Lung (tissue), 12 donors: ENCODE results near the gene RNF220. TPM values are rescaled to one million over a fixed set of nuclear protein-coding genes. Genes with fewer than 3 reads are reported as not detected.

ENCODE experiments used
- ATAC-seq: fragments of 200-7000 bp; cut with Tn5 transposase; one replicate; pipeline ENCODE4 v1.9.1; 2020; ENCODE audit warnings: moderate number of reproducible peaks; ENCODE audit not compliant: insufficient read depth, low FRiP score
- DNase-seq, 3 donors: peaks; one replicate each; pipeline ENCODE4 v3.0.0-alpha.2; 2013 to 2017
- H3K27ac ChIP-seq, 2 donors: one replicate each; pipeline ENCODE4 v1.5.1; 2013; ENCODE audit warnings: mild to moderate bottlenecking in 2 of 2, moderate library complexity in 2 of 2, control low read depth in 1 of 2, inconsistent platforms in 1 of 2, low read depth in 1 of 2, low read length in 1 of 2
- H3K27me3 ChIP-seq, 3 donors: one replicate each; pipeline ENCODE4 v1.5.1; 2013; ENCODE audit warnings: low read length in 2 of 3; ENCODE audit not compliant: control insufficient read depth in 3 of 3, insufficient read depth in 3 of 3
- H3K36me3 ChIP-seq, 4 donors: one replicate each; pipeline ENCODE4 v1.5.1; 2013; ENCODE audit warnings: low read length in 4 of 4, mild to moderate bottlenecking in 1 of 4, moderate library complexity in 1 of 4; ENCODE audit not compliant: control insufficient read depth in 4 of 4, insufficient read depth in 4 of 4
- H3K4me1 ChIP-seq, 5 donors: one replicate each; pipeline ENCODE4 v1.5.1; 2013; ENCODE audit warnings: low read length in 5 of 5, mild to moderate bottlenecking in 2 of 5, moderate library complexity in 1 of 5; ENCODE audit not compliant: control insufficient read depth in 5 of 5, insufficient read depth in 5 of 5
- H3K4me3 ChIP-seq: one replicate; pipeline ENCODE4 v1.5.1; 2013; ENCODE audit warnings: mild to moderate bottlenecking, control low read depth, moderate library complexity
- H3K9ac ChIP-seq, 2 donors: one replicate each; pipeline ENCODE4 v1.5.1; 2013; ENCODE audit warnings: low read length in 2 of 2, control low read depth in 1 of 2; ENCODE audit not compliant: insufficient read depth in 1 of 2
- H3K9me3 ChIP-seq, 4 donors: one replicate each; pipeline ENCODE4 v1.5.1; 2013; ENCODE audit warnings: low read length in 3 of 4, mild to moderate bottlenecking in 1 of 4, moderate library complexity in 1 of 4; ENCODE audit not compliant: control insufficient read depth in 4 of 4, insufficient read depth in 3 of 4
- WGBS, 2 donors: extraction: QIAGEN DNeasy Blood & Tissue Kit; methylation state at CpG; one replicate each; pipeline ENCODE4 v1.1.7; 2013; 5-methylcytosine and 5-hydroxymethylcytosine counted together
- polyA plus RNA-seq, 2 donors: library from polyadenylated mRNA; stranded (reverse); fragments of 200-250 nt; gene quantifications; one replicate each; pipeline ENCODE4 v1.2.1, GENCODE V29; 2013
- total RNA-seq, 2 donors: library from RNA; depleted of rRNA in 1 of 2; stranded (reverse); fragments of >200 nt in 1 of 2; gene quantifications; one replicate each; pipeline ENCODE4 v1.2.1, GENCODE V29; 2014 to 2021
- TF ChIP-seq, protein P1 (sequence below): IDR thresholded peaks from 2 replicates; pipeline ENCODE4 v1.5.1; 2012; ENCODE audit warnings: mild to moderate bottlenecking; ENCODE audit errors: control extremely low read depth, extremely low read depth
- donor health status: control.
- donor health status: control.
- donor health status: Bipolar disorder and iron deficiency.
- donor health status: healthy.
- donor health status: DM: yes; HTN: yes; CAD: no.

RNF220 gene
- total and polyA plus RNA-seq, 4 donors, result 44.9 to 75.8 (median 69.5) TPM

DNA sequence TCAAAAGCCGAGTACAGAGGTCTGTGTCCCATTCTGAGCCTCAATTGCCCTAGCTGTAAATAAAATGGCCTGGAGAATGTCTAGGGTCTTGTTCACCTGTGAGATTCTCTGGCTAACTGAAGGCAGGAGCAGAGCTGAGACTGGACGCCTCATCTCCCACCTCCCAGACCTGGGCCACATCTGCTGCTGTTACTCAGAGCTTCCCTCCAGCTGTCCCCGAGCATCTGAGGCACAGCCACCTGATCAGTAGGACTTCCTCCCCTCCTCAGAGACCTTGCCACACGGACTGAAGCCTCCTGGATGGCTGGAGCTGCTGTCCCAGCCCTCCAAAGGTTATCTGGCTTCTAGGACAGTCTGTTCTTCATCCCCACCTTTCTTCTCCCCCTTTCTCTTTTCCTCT lies 206.8 kb downstream of the RNF220 start:
- TF ChIP-seq, protein P1, sequence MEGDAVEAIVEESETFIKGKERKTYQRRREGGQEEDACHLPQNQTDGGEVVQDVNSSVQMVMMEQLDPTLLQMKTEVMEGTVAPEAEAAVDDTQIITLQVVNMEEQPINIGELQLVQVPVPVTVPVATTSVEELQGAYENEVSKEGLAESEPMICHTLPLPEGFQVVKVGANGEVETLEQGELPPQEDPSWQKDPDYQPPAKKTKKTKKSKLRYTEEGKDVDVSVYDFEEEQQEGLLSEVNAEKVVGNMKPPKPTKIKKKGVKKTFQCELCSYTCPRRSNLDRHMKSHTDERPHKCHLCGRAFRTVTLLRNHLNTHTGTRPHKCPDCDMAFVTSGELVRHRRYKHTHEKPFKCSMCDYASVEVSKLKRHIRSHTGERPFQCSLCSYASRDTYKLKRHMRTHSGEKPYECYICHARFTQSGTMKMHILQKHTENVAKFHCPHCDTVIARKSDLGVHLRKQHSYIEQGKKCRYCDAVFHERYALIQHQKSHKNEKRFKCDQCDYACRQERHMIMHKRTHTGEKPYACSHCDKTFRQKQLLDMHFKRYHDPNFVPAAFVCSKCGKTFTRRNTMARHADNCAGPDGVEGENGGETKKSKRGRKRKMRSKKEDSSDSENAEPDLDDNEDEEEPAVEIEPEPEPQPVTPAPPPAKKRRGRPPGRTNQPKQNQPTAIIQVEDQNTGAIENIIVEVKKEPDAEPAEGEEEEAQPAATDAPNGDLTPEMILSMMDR, result no peak
- 79 to 89% methylated on average over 4 of the region's 4 CpGs for WGBS, 2 donors
- Histone ChIP-seq H3K4me3 (no peak overlapping the region), H3K9me3 (no peaks in the 10 kb centered on the region), H3K27ac (no peak overlapping the region), H3K36me3 (no peaks in the 10 kb centered on the region), H3K4me1 (peaks cover 0 to 3% (median under 1%) of the 10 kb centered on the region in 5 donors), H3K27me3 (peaks cover 0 to 25% (median 12%) of the 10 kb centered on the region in 3 donors), H3K9ac (no peak overlapping the region)
- DNase-seq (no peak), ATAC-seq (no peak)

DNA sequence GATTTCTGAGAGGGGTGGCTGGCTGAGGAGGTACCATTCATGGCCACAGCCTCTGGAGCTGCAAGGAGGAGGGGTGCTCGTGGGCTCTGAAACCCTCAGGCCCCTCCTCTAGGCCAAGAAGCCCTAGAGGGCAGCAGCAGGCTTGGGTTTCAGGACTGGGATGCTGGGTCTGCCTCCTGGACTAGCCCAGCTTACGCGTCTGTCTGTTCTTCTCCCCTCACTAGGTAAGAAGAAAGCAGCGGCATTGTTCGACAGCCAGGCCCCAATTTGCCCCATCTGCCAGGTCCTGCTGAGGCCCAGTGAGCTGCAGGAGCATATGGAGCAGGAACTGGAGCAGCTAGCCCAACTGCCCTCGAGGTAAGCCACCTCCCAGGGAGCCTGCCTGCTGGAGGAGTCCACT lies 208.9 kb downstream of the RNF220 start:
- no peak for DNase-seq
- Histone ChIP-seq H3K4me3 (no peak overlapping the region), H3K27me3 (peaks cover 0 to 25% (median 17%) of the 10 kb centered on the region in 3 donors), H3K36me3 (no peaks in the 10 kb centered on the region), H3K27ac (no peak overlapping the region), H3K4me1 (peaks cover 0 to 16% (median 7%) of the 10 kb centered on the region in 5 donors), H3K9me3 (no peaks in the 10 kb centered on the region), H3K9ac (no peak overlapping the region)
- 90 to 92% methylated on average over 6 of the region's 6 CpGs for WGBS, 2 donors
- TF ChIP-seq, protein P1, result no peak
- no peak for ATAC-seq

DNA sequence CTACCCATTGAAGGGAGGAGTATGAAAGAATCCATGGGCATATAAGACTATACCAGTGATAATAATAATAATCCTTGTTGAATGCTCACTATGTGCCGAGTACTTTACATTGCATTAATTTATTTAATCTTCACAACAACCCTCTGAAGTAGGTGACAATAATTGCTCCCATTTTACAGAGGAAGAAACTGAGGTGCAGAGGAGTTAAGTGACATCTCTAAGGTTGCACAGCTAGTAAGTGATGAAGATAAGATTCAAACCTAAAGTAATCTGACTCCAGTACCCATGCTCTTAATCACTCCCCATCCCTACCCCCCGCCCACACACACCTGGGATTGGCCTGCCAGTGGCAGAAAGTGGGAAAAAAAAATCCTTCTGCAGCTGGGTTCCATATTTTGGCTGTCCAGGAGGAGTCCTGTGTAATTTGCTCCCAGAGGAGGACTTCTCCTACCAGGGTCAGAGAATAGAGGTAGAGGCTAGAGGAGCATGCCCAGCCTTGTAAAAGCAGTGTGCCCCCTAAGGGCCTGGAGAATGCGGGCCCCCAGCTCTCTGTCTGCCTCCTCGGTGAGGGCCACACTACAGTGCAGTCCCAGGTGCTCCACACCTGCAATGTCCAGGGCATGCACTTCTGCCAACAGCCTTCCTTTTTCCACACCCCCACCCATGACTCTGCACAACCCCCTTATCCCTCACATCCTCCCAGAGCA lies 211.4 kb downstream of the RNF220 start:
- ATAC-seq, result no peak
- no peak overlapping the region for H3K27ac ChIP-seq
- H3K4me3 ChIP-seq, result no peak overlapping the region
- H3K36me3 ChIP-seq, result no peaks in the 10 kb centered on the region
- WGBS, 2 donors, result 79 to 90% methylated on average over 4 of the region's 4 CpGs
- DNase-seq, result no peak
- no peak overlapping the region for H3K9ac ChIP-seq
- no peaks in the 10 kb centered on the region for H3K9me3 ChIP-seq
- peaks cover 0 to 18% (median 15%) of the 10 kb centered on the region in 3 donors for H3K27me3 ChIP-seq
- TF ChIP-seq, protein P1, result no peak
- H3K4me1 ChIP-seq, result peaks cover 0 to 26% (median 7%) of the 10 kb centered on the region in 5 donors
